PC-3 (cell line): ENCODE data around the gene SCPEP1. TPM values are rescaled to one million over a fixed set of nuclear protein-coding genes. Genes with fewer than 3 reads are reported as not detected.

Source experiments
- ATAC-seq: fragments of 200-7000 bp; cut with Tn5 transposase; 2 replicates; pipeline ENCODE4 v1.9.1; 2020; ENCODE audit warnings: mild to moderate bottlenecking, moderate library complexity
- BruUV-seq: library from RNA; stranded (reverse); fragments of 400-500 nt; replicated peaks from 2 replicates; lab custom pipeline; 2021; lab: Mats Ljungman, UMichigan
- CTCF ChIA-PET: fragments of 300-600 bp; sonication (Branson Sonifier 250); formaldehyde crosslinking; loops from one replicate; lab custom pipeline; 2022; ENCODE audit warnings: antibody characterized with exemption; lab: Charles Lee
- POLR2A ChIA-PET: fragments of 300-600 bp; sonication (Branson Sonifier 250); formaldehyde crosslinking; loops from one replicate; lab custom pipeline; 2022; ENCODE audit warnings: antibody characterized with exemption; ENCODE audit not compliant: unreplicated experiment; lab: Charles Lee
- DNase-seq: peaks from one replicate; pipeline ENCODE4 v3.0.0-alpha.2; 2015
- H2AFZ ChIP-seq: fragments of 300-600 bp; sonication (generic); 2 replicates; pipeline ENCODE4 v1.6.0; 2016; ENCODE audit warnings: antibody characterized with exemption, low read length
- H3F3A ChIP-seq: fragments of 300-600 bp; sonication (generic); one replicate; pipeline ENCODE4 v1.6.0; 2017; ENCODE audit warnings: antibody characterized with exemption, low read length, control low read depth, mild to moderate bottlenecking; ENCODE audit not compliant: unreplicated experiment
- H3K27ac ChIP-seq: fragments of 300-600 bp; sonication (generic); 2 replicates; pipeline ENCODE4 v1.5.1; 2016; ENCODE audit warnings: mild to moderate bottlenecking, low read length
- H3K27me3 ChIP-seq: fragments of 300-600 bp; sonication (generic); 2 replicates; pipeline ENCODE4 v1.6.1; 2016; ENCODE audit warnings: low read length, mixed read lengths
- H3K36me3 ChIP-seq: fragments of 300-600 bp; sonication (generic); 2 replicates; pipeline ENCODE4 v1.6.1; 2016; ENCODE audit warnings: low read depth, mixed run types, low read length, mixed read lengths
- H3K4me1 ChIP-seq: fragments of 300-600 bp; sonication (generic); 2 replicates; pipeline ENCODE4 v1.5.1; 2016; ENCODE audit warnings: low read length; ENCODE audit not compliant: insufficient read depth
- H3K4me2 ChIP-seq: fragments of 300-600 bp; sonication (generic); 2 replicates; pipeline ENCODE4 v1.6.0; 2016; ENCODE audit warnings: low read length
- H3K4me3 ChIP-seq: fragments of 300-600 bp; sonication (generic); 2 replicates; pipeline ENCODE4 v1.5.1; 2016; ENCODE audit warnings: mild to moderate bottlenecking, low read length, mixed read lengths
- H3K79me2 ChIP-seq: fragments of 300-600 bp; sonication (generic); 2 replicates; pipeline ENCODE4 v1.6.1; 2017; ENCODE audit warnings: low read length, mixed read lengths
- H3K9ac ChIP-seq: fragments of 300-600 bp; sonication (generic); 2 replicates; pipeline ENCODE4 v1.6.0; 2016; ENCODE audit warnings: mild to moderate bottlenecking, low read length
- H3K9me2 ChIP-seq: fragments of 300-600 bp; sonication (generic); replicated peaks from 2 replicates; pipeline ENCODE4 v1.6.1; 2016; ENCODE audit warnings: mixed run types, low read length, mixed read lengths
- H3K9me3 ChIP-seq: fragments of 300-600 bp; sonication (generic); 2 replicates; pipeline ENCODE4 v1.6.1; 2016; ENCODE audit warnings: low read length, mixed read lengths
- H4K20me1 ChIP-seq: fragments of 300-600 bp; sonication (generic); 2 replicates; pipeline ENCODE4 v1.6.1; 2016; ENCODE audit warnings: low read length, mixed read lengths
- CTCF ChIP-seq: fragments of 300-600 bp; sonication (generic); conservative IDR thresholded peaks from 2 replicates; pipeline ENCODE4 v1.5.1; 2017; ENCODE audit warnings: antibody characterized with exemption, low read depth, mild to moderate bottlenecking, low read length
- EZH2 ChIP-seq: fragments of 300-600 bp; sonication (generic); IDR thresholded peaks from one replicate; pipeline ENCODE4 v1.6.1; 2017; ENCODE audit warnings: antibody characterized with exemption, mild to moderate bottlenecking, low read length; ENCODE audit not compliant: unreplicated experiment
- EZH2phosphoT487 ChIP-seq: fragments of 300-600 bp; sonication (generic); IDR thresholded peaks from 2 replicates; pipeline ENCODE4 v1.6.1; 2018; ENCODE audit warnings: mild to moderate bottlenecking, antibody characterized with exemption, low read length, borderline replicate concordance
- intact Hi-C: fragments of 100-400 bp; cut with micrococcal nuclease; formaldehyde crosslinking; loops from 2 replicates; pipeline ENCODE4 v1.9.0; 2023
- total RNA-seq: library from RNA; depleted of rRNA; stranded (reverse); fragments of >200 nt; gene quantifications from 2 replicates; pipeline ENCODE4 v1.2.3, GENCODE V29; 2014

Gene SCPEP1
- total RNA-seq, 1 experiment from 2014 or later, result 73.3 TPM

- ChIA-PET CTCF (no interaction called here), POLR2A (interaction anchor here (0.6 kb wide), 1 partner anchor 67 kb away, joined by 4 read pairs; no protein-coding TSS in a partner anchor)
- no peaks in the 10 kb centered on the region for H3K9me2 ChIP-seq
- intact Hi-C loops, result no loop called here
- ATAC-seq (no peak), DNase-seq (no peak)
- H3K4me3 ChIP-seq, result no peak overlapping the region
- no peaks in the 10 kb centered on the region for H3K79me2 ChIP-seq
- no peaks in the 10 kb centered on the region for H3K4me1 ChIP-seq
- TF ChIP-seq EZH2 (no peak), EZH2phosphoT487 (no peak), CTCF (no peak)
- no peak overlapping the region for H2AFZ ChIP-seq
- H3F3A ChIP-seq, result no peaks in the 10 kb centered on the region
- H3K9me3 ChIP-seq, result no peaks in the 10 kb centered on the region
- H3K9ac ChIP-seq, result no peak overlapping the region
- H3K27ac ChIP-seq, result no peak overlapping the region
- H3K27me3 ChIP-seq, result no peaks in the 10 kb centered on the region
- no peaks in the 10 kb centered on the region for H3K36me3 ChIP-seq
- BruUV-seq, result no TSS peak
- no peaks in the 10 kb centered on the region for H4K20me1 ChIP-seq
- H3K4me2 ChIP-seq, result no peak overlapping the region
Observed at GRCh38 chr17:57045868-57046704, 68.2 kb downstream of the SCPEP1 start.

- no peak for ATAC-seq
Observed at GRCh38 chr17:57046749-57047148, 68.8 kb downstream of the SCPEP1 start.

More at GRCh38 chr17:57046749-57047148, 68.8 kb downstream of the SCPEP1 start:
- ChIA-PET POLR2A (interaction anchor here (0.6 kb wide), 1 partner anchor 68 kb away, joined by 4 read pairs; no protein-coding TSS in a partner anchor), CTCF (no interaction called here)
- H3K79me2 ChIP-seq, result no peaks in the 10 kb centered on the region
- H3K4me2 ChIP-seq, result no peak overlapping the region
- H3K9me3 ChIP-seq, result no peaks in the 10 kb centered on the region
- H3F3A ChIP-seq, result no peaks in the 10 kb centered on the region
- H3K4me3 ChIP-seq, result no peak overlapping the region
- no peak overlapping the region for H3K9ac ChIP-seq
- no peak overlapping the region for H2AFZ ChIP-seq
- no peaks in the 10 kb centered on the region for H3K9me2 ChIP-seq
- no peak overlapping the region for H3K27ac ChIP-seq
- intact Hi-C loops, result no loop called here
- no TSS peak for BruUV-seq
- no peak for DNase-seq
- TF ChIP-seq CTCF (no peak), EZH2phosphoT487 (no peak), EZH2 (no peak)
- no peaks in the 10 kb centered on the region for H4K20me1 ChIP-seq
- no peaks in the 10 kb centered on the region for H3K36me3 ChIP-seq
- no peaks in the 10 kb centered on the region for H3K4me1 ChIP-seq
- H3K27me3 ChIP-seq, result no peaks in the 10 kb centered on the region
